Esophagus mucosa (tissue), 1 donor: ENCODE data around the gene MED22. TPM values are rescaled to one million over a fixed set of nuclear protein-coding genes. Genes with fewer than 3 reads are reported as not detected.
A peak's percentile ranks its signal among the peaks of the same experiment; 100 is the strongest.

Source experiments
- ATAC-seq: fragments of 200-7000 bp; cut with Tn5 transposase; one replicate; pipeline ENCODE4 v1.9.1; 2020
- total RNA-seq: library from RNA; stranded (reverse); gene quantifications from one replicate; pipeline ENCODE4 v1.2.4, GENCODE V29; 2023
- donor health status: DM: yes; HTN: yes; CAD: no.

MED22 gene
- total RNA-seq, 1 donor from 2014 or later = 10.8 TPM

GRCh38 chr9:133375724-133376654, 28.1 kb upstream of the MED22 start, which contains the start of the genes STKLD1 and SURF4:
Gene STKLD1 (plus strand): TSS chr9:133376366. CDS start chr9:133376474, 108 bp downstream.
Gene SURF4 (minus strand): TSS chr9:133376060. CDS start chr9:133375969, 91 bp downstream.
- ATAC-seq = peak; percentile 95

GRCh38 chr9:133375116-133375723, 27.3 kb upstream of the MED22 start:
- ATAC-seq = peak; percentile 8

- ATAC-seq = no peak
These were observed 26.7 kb upstream of the MED22 start for GRCh38 chr9:133374612-133375115.

- ATAC-seq = no peak
These were observed 24.2 kb upstream of the MED22 start for GRCh38 chr9:133372144-133372543.

GRCh38 chr9:133371261-133371711, 23.4 kb upstream of the MED22 start:
- ATAC-seq = no peak

- no peak for ATAC-seq
These were observed 22.8 kb upstream of the MED22 start for GRCh38 chr9:133370685-133371084.

GRCh38 chr9:133369933-133370332, 22.0 kb upstream of the MED22 start:
- no peak for ATAC-seq

GRCh38 chr9:133369422-133369821, 21.5 kb upstream of the MED22 start:
- no peak for ATAC-seq

GRCh38 chr9:133368249-133368881, 20.4 kb upstream of the MED22 start:
- ATAC-seq = peak; percentile 7

GRCh38 chr9:133367778-133368177, 19.8 kb upstream of the MED22 start:
- ATAC-seq = no peak

- no peak for ATAC-seq
These were observed 19.3 kb upstream of the MED22 start for GRCh38 chr9:133367221-133367620.

GRCh38 chr9:133366435-133366834, 18.5 kb upstream of the MED22 start:
- no peak for ATAC-seq

- no peak for ATAC-seq
These were observed 14.6 kb upstream of the MED22 start for GRCh38 chr9:133362359-133363044.

- no peak for ATAC-seq
These were observed 13.7 kb upstream of the MED22 start for GRCh38 chr9:133361507-133362092.

- ATAC-seq = no peak
These were observed 12.8 kb upstream of the MED22 start for GRCh38 chr9:133360400-133361393.

- ATAC-seq = no peak
These were observed 11.7 kb upstream of the MED22 start for GRCh38 chr9:133359399-133360175.

GRCh38 chr9:133357656-133358055, 9.7 kb upstream of the MED22 start:
- ATAC-seq = no peak

- ATAC-seq = peak; percentile 80
These were observed 8.6 kb upstream of the MED22 start, which contains the start of the genes SURF1 and SURF2 for GRCh38 chr9:133356391-133357091. Gene SURF1 (minus strand): TSS chr9:133356487. CDS start chr9:133356453, 34 bp downstream. Gene SURF2 (plus strand): TSS chr9:133356550. CDS start chr9:133356593, 43 bp downstream.

GRCh38 chr9:133355881-133356357, 8.0 kb upstream of the MED22 start:
- ATAC-seq = peak; percentile 21
